ENCODE data around the gene ZNG1B.
A peak's percentile ranks its signal among the peaks of the same experiment; 100 is the strongest.
"Not testable (repeated sequence)": the region's sequence is repeated elsewhere in the genome, so short reads cannot be mapped to it uniquely, and the experiment has no call there.

The ZNG1B gene

DNA sequence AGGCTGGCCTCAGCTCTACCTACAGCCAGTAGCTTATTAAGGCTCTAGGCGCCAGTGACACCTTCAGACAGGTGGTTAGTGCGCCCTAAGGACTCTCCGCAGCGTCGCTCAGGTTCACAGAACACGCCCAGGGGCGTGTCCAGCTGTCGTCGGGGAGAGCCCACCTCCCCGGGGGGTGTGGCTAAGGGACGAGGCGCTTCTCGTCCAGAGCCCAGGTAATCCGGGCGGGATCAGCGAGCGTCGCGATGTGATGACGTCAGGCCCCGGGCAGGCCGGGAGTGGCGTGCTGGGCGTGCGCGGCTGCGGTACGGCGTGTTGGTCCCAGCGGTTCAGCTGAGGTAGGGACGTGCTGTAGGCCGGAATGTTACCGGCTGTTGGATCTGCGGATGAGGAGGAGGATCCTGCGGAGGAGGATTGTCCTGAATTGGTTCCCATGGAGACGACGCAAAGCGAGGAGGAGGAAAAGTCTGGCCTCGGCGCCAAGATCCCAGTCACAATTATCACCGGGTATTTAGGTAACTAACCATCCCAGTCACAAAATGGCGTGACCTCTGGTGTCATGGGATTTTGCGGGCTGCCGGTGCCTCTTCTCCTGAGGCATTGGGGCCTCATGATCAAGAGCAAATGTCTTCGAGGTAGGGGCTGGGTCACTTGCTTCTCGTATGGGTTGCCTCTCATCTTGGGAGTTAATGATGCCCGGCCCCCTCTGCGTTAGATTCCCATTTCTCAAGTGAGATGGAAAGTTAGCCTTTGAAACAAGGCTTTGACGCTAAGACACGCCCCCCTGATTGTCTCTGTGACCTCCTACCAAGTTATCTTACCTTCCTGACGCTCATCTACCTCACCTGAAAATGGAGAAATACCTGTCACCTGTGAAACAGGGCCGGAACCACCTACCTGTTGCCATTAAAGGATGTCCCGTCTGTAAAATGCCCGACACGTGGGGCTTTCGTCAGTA is at the start of gene ZNG1B:
Gene ZNG1B (plus strand): TSS at position 184 of the 958 bp plus-strand sequence. CDS start 178 bp downstream, at position 362.
- DNase-seq (ENCODE audit: insufficient read length, low spot score); FAIRE-seq: not testable (repeated sequence)

DNA sequence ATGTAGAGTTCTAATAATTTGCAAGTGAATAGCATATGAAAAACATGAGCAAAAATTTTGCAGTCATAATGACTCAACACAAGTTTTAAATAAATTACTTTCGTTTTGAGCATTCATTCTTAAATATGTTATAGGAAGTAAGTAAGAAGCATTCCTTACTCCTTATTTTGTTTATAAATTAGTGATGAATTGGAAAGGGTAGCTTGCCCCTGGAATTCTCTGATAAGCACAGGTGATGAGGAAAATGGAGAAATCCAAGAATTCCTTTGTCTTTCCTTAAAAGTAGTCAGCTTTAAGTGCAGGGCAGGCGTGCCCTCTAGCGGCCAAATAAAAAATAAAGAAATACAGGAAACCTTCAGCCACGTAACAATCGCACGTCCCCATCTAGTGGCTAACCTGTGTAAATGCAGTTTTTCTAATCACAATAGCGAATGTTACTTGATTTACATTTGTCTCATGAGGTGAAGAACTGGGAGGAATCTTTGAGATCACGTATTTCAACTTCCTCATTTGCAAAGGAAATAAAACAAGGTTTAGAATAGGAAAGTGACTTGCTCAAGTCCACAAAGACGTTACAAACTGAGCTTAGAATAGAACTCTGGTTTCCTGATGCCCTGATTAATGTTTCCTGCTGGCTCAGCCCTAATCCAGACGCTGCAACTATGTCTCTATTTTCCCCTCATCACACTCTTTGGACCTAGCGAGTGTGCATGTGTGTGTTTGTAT is 47.2 kb upstream of the ZNG1B start:
- FAIRE-seq (no peak), DNase-seq (ENCODE audit: insufficient read length, low spot score) (no peak)
- TF ChIP-seq, protein P1, sequence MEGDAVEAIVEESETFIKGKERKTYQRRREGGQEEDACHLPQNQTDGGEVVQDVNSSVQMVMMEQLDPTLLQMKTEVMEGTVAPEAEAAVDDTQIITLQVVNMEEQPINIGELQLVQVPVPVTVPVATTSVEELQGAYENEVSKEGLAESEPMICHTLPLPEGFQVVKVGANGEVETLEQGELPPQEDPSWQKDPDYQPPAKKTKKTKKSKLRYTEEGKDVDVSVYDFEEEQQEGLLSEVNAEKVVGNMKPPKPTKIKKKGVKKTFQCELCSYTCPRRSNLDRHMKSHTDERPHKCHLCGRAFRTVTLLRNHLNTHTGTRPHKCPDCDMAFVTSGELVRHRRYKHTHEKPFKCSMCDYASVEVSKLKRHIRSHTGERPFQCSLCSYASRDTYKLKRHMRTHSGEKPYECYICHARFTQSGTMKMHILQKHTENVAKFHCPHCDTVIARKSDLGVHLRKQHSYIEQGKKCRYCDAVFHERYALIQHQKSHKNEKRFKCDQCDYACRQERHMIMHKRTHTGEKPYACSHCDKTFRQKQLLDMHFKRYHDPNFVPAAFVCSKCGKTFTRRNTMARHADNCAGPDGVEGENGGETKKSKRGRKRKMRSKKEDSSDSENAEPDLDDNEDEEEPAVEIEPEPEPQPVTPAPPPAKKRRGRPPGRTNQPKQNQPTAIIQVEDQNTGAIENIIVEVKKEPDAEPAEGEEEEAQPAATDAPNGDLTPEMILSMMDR (IDR thresholded peaks at IDR 0.05; ENCODE audit: insufficient read depth, missing control alignments), result peak; percentile 96

DNA sequence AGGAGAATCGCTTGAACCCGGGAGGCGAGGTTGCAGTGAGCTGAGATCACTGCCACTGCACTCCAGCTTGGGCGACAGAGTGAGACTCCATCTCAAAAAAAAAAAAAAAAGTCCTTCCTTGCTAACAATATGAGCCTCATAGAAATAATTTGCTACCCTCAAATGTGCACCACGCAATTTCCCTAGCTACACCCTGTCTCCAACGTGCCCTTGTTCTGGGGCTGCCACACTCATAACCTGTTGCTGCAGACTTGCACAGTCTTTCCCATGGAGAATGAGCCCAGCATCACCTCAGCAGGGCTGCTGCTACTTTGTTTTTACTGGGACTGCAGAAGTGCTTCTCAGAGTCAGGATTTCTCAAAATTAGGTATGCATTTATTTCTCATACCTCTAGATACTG is 46.4 kb upstream of the ZNG1B start:
- TF ChIP-seq, protein P1 (IDR thresholded peaks at IDR 0.05; ENCODE audit: insufficient read depth, missing control alignments), result no peak
- no peak for FAIRE-seq

DNA sequence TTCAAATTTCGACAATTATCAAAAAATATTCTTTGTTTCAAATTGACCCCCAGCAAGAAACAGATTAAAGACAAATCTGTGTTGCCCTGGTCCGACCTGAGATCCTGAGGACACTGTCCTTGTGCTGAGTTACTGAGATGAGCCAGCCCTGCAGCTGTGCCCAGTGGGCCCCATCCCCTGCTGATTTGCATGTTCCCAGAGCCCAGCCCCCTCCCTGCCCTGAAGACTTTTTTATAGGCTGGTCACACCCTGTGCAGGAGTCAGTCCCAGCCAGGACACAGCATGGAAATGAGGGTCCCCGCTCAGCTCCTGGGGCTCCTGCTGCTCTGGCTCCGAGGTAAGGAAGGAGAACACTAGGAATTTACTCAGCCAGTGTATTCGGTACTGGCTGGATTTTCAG is 31.4 kb upstream of the ZNG1B start:
- TF ChIP-seq, protein P1 (IDR thresholded peaks at IDR 0.05; ENCODE audit: insufficient read depth, missing control alignments), result no peak
- FAIRE-seq (no peak), DNase-seq (ENCODE audit: insufficient read length, low spot score) (no peak)

More for the DNA sequence above, 46.4 kb upstream of the ZNG1B start:
- DNase-seq (ENCODE audit: insufficient read length, low spot score), result no peak

DNA sequence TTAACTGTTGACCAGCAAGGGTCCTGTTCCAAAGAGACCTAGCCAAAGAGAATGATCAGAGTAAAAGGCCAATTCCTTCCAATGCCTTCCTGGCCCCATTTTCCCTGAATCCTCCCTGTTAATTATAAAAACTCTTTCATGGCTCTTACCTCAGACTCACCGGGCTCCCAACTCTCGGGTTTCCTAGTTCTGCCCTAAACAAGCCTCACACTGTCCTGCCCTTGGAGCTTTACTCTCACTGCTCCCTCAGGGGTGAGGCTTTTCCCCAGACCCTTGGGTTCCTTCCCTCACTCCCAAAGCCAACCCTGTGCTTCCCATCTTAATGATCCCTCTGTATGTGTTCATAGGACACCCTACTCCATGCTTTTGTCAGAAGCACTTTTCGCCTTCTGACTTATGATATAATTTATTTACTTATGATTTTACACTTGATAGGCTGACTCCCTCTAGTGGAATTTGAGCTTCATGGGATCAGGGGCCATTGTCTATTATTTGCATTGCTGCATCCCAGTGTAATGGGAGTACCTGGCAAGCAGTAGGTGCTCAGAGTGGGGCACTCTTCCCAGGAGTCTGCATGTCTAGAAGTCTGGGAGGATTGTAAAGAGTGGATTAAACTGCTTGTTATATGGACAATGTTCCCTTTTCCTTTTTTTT is 29.9 kb upstream of the ZNG1B start:
- no peak for DNase-seq (ENCODE audit: insufficient read length, low spot score)
- no peak for FAIRE-seq

DNA sequence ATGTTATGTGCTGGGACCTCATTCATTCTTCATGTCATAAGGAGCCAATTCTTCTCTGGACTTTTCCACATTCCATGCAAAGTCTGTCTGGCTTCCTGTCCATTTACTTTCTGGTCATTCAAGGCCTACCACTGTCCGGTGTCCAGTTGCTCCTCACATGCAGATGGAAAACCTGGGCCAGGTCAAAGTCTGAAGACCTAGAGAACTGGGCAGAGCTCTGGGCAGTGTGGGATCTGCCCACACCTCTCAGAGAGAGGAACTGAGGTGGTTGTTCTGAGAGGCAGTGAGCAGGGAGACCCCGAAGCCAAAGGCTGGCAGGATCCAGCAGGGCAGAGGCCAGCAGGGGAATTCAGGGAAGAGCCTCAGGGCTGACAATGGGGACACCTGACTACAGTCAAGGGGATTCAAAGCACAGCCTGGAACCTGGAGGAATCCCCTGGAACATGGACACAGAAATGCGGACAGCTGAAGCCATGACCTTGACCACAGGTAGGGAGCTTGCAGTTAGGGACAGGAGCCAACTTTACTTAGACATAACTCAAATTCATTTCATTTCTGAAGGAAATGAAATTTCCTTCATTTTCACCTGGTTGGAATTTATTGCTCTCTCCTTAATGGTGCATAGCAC is 25.7 kb upstream of the ZNG1B start:
- FAIRE-seq; DNase-seq (ENCODE audit: insufficient read length, low spot score): not testable (repeated sequence)

More for the DNA sequence above, 29.9 kb upstream of the ZNG1B start:
- TF ChIP-seq, protein P1 (IDR thresholded peaks at IDR 0.05; ENCODE audit: insufficient read depth, missing control alignments), result peak; percentile 25

DNA sequence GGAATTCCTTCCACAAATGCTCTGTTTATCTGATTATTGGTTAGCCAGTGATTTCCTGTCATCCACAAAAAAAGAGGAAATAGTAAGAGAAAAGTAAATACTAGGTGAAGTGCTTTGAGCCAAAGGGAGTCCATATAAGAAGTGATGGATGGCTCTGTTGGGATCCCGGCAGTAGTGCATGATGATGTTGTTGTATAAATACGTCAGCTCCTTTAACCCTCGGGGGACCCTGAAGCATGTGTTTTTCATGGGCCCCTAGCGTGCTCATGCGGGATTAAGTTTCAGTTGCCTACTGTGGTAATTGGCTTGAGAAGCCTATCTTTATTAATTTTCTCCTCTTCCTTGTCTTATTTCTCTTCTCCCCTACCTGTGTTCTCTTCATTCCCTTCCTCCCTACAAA is 24.7 kb upstream of the ZNG1B start:
- not testable (repeated sequence) for FAIRE-seq; DNase-seq (ENCODE audit: insufficient read length, low spot score)

DNA sequence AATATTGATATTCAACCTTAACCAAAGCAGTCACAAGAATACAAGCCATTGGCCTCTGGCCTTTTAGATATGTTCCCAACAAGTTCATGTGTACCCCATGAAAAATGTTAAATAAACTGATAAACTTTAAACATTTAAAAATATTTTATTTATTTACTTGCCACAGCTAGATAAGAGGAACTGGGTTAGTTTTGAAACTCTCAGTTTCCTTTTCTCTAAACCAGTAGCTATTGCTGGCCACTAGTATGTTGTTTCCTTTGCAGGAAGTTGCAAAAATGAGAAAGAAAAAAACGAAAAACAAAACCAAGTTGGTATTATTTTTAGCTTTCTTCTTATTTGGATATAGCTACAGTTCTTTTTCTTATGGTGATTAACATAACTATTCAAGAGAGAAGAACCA is 5.7 kb upstream of the ZNG1B start:
- not testable (repeated sequence) for FAIRE-seq; DNase-seq (ENCODE audit: insufficient read length, low spot score)

DNA sequence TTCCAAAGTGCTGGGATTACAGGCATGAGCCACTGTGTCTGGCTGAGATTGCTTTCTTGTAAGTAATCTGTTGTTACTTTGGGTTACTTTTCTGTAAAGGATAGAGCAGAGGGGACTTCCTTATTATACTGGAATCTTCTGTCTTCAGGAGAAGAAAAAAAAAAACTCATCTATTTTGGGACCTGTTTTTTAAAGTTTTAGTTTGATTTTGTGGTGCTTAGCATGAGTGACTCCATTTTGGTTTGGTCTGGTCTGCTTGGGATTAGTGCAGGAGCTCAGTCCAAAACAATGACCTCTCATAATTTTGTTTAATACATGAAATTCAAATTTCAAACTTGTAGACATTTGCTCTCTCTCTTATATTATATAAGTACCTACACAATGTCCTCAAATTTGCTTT is 4.0 kb upstream of the ZNG1B start:
- not testable (repeated sequence) for DNase-seq (ENCODE audit: insufficient read length, low spot score); FAIRE-seq

DNA sequence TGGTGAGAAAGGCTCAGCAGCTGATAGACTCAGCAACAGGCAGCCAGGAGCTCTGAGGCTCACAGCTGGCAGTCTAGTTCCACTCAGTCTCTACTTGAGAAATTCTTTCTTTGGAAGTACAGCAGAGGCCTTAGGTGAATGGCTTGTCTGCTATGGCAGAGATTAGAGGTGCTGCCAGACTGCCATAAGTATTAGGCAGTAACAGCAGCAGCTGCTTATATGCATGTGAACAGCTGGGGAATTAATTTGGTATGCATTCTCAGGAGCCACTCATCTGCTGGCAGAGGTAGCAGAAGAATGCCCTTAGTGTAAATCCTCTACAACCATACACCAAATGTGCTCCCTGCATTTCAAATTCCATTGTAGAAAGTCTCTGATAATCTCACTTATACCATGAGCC is 28.3 kb downstream of the ZNG1B start:
- DNase-seq (ENCODE audit: insufficient read length, low spot score); FAIRE-seq: not testable (repeated sequence)

DNA sequence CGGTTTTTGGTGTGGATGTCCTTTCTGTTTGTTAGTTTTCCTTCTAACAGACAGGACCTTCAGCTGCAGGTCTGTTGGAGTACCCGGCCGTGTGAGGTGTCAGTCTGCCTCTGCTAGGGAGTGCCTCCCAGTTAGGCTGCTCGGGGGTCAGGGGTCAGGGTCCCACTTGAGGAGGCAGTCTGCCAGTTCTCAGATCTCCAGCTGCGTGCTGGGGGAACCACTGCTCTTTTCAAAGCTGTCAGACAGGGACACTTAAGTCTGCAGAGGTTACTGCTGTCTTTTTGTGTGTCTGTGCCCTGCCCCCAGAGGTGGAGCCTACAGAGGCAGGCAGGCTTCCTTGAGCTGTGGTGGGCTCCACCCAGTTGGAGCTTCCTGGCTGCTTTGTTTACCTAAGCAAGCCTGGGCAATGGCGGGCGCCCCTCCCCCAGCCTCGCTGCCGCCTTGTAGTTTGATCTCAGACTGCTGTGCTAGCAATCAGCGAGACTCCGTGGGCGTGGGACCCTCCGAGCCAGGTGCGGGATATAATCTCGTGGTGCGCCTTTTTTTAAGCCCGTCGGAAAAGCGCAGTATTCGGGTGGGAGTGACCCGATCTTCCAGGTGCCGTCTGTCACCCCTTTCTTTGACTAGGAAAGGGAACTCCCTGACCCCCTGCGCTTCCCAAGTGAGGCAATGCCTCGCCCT is 39.3 kb downstream of the ZNG1B start:
- DNase-seq (ENCODE audit: insufficient read length, low spot score); FAIRE-seq: not testable (repeated sequence)

DNA sequence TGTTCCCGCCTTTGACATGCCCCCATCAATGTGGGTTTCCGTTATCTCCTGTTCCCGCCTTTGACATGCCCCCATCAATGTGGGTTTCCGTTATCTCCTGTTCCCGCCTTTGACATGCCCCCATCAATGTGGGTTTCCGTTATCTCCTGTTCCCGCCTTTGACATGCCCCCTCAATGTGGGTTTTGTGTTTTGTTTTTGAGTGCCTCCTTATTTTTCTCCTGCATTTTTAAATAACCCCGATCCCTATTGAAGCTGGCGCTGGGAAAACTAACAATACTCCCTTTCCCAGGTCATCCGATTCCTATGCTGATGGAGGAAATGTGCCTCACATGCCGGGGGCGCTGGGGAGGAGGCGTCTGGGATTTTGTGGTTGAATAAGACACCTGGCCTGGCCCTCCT is 59.0 kb downstream of the ZNG1B start:
- FAIRE-seq; DNase-seq (ENCODE audit: insufficient read length, low spot score): not testable (repeated sequence)

DNA sequence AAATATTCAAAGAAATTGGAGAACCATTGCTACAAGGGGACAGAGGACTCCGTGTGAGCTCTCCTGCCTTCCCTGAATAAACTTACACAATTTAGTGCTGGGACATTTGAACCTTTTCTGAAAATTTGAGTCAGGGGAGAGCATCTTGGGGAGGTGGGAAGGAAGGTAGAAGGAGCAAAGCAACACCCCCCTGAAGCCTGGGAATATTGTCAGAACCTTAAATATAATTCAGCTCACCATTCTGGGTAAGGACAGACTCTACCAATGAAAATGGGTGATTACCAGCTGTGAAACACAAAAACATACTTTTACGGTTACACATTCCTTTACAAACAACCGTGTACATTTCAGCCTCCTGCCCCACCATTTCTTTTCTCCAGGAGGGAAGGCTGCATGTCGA is 60.9 kb downstream of the ZNG1B start, which contains the start of gene FOXD4L1:
Gene FOXD4L1 (plus strand): TSS at position 301 of the 400 bp plus-strand sequence. CDS start 592 bp downstream, outside the sequence.
- DNase-seq (ENCODE audit: insufficient read length, low spot score); FAIRE-seq: not testable (repeated sequence)
